Lower leg skin (tissue), 4 donors: Measurements from ENCODE around the gene COTL1. TPM values are rescaled to one million over a fixed set of nuclear protein-coding genes. Genes with fewer than 3 reads are reported as not detected.

Experiments
- DNase-seq, 2 donors: peaks; one replicate each; pipeline ENCODE4 v3.0.0-alpha.2; 2019; ENCODE audit warnings: low spot score in 2 of 2
- H3K4me3 ChIP-seq: fragments of 200-600 bp; sonication (generic); 2 replicates; pipeline ENCODE4 v1.5.1; 2017; ENCODE audit warnings: mild to moderate bottlenecking, low read depth; ENCODE audit not compliant: poor library complexity, severe bottlenecking
- CTCF ChIP-seq, 3 donors: fragments of 450-650 bp; IDR thresholded peaks; one replicate each; pipeline ENCODE4 v1.5.1; 2016; ENCODE audit warnings: antibody characterized with exemption in 3 of 3, mild to moderate bottlenecking in 3 of 3, moderate library complexity in 2 of 3
- POLR2A ChIP-seq, 2 donors: fragments of 450-650 bp; IDR thresholded peaks; one replicate each; pipeline ENCODE4 v1.6.1; 2016 to 2017; ENCODE audit warnings: antibody characterized with exemption in 2 of 2, mild to moderate bottlenecking in 1 of 2, moderate library complexity in 1 of 2
- WGBS, 2 donors: methylation state at CpG; one replicate each; pipeline ENCODE4 v1.1.5; 2018; 5-methylcytosine and 5-hydroxymethylcytosine counted together
- intact Hi-C: fragments of 100-400 bp; cut with DNase I; formaldehyde crosslinking; loops from one replicate; pipeline ENCODE4 v1.15.0; 2023; ENCODE audit warnings: low total_unique reads
- total RNA-seq, 4 donors: library from RNA; depleted of rRNA; stranded (reverse); fragments of >200 nt; gene quantifications; one replicate each; pipeline ENCODE4 v1.1.0, GENCODE V29; 2016

Gene COTL1
- total RNA-seq, 4 donors from 2014 or later: 6.5 to 25.7 (median 9.8) TPM

GRCh38 chr16:84661418-84662060 is 43.7 kb upstream of the COTL1 start:
- DNase-seq: no peak
- intact Hi-C loops: no loop called here
- H3K4me3 ChIP-seq: no peak overlapping the region
- no peak for TF ChIP-seq CTCF (IDR thresholded peaks at IDR 0.05)
- TF ChIP-seq POLR2A (IDR thresholded peaks at IDR 0.05): no peak
- 89 to 96% methylated on average over 41 to 50 of the region's 51 CpGs for WGBS, 2 donors

GRCh38 chr16:84660973-84661372 is 43.1 kb upstream of the COTL1 start:
- H3K4me3 ChIP-seq: no peak overlapping the region
- intact Hi-C loops: no loop called here
- DNase-seq: no peak
- WGBS, 2 donors: 59 to 65% methylated on average over 7 of the region's 7 CpGs
- no peak for TF ChIP-seq POLR2A (IDR thresholded peaks at IDR 0.05)
- TF ChIP-seq CTCF (IDR thresholded peaks at IDR 0.05): no peak

GRCh38 chr16:84659656-84660300 is 41.9 kb upstream of the COTL1 start:
- TF ChIP-seq POLR2A (IDR thresholded peaks at IDR 0.05): no peak
- intact Hi-C loops: no loop called here
- DNase-seq: no peak
- H3K4me3 ChIP-seq: no peak overlapping the region
- WGBS, 2 donors: 96 to 97% methylated on average over 27 of the region's 27 CpGs

GRCh38 chr16:84658690-84659089 is 40.8 kb upstream of the COTL1 start:
- no peak for DNase-seq
- TF ChIP-seq POLR2A (IDR thresholded peaks at IDR 0.05): no peak
- TF ChIP-seq CTCF (IDR thresholded peaks at IDR 0.05): no peak
- WGBS, 2 donors: 86 to 87% methylated on average over 11 of the region's 11 CpGs

GRCh38 chr16:84657229-84657837 is 39.5 kb upstream of the COTL1 start:
- intact Hi-C loops: no loop called here
- TF ChIP-seq CTCF (IDR thresholded peaks at IDR 0.05) (no peak), POLR2A (IDR thresholded peaks at IDR 0.05) (no peak)
- DNase-seq: no peak
- H3K4me3 ChIP-seq: no peak overlapping the region
- WGBS, 2 donors: 96% methylated on average over 45 to 50 of the region's 50 CpGs

More at GRCh38 chr16:84658690-84659089, 40.8 kb upstream of the COTL1 start:
- intact Hi-C loops: no loop called here
- no peak overlapping the region for H3K4me3 ChIP-seq

GRCh38 chr16:84656649-84657048 is 38.8 kb upstream of the COTL1 start:
- TF ChIP-seq POLR2A (IDR thresholded peaks at IDR 0.05) (no peak), CTCF (IDR thresholded peaks at IDR 0.05) (no peak)
- intact Hi-C loops: no loop called here
- no peak overlapping the region for H3K4me3 ChIP-seq
- DNase-seq: no peak
- WGBS, 2 donors: 94 to 96% methylated on average over 22 of the region's 22 CpGs
